ENCODE results near the gene ZSCAN4. TPM values are rescaled to one million over a fixed set of nuclear protein-coding genes. Genes with fewer than 3 reads are reported as not detected.

The ZSCAN4 gene
- total and polyA plus RNA-seq, 9 of the 15 experiments (the other 6 are each of a cell fraction or from before 2014, with no cell fraction given) = not detected

DNA sequence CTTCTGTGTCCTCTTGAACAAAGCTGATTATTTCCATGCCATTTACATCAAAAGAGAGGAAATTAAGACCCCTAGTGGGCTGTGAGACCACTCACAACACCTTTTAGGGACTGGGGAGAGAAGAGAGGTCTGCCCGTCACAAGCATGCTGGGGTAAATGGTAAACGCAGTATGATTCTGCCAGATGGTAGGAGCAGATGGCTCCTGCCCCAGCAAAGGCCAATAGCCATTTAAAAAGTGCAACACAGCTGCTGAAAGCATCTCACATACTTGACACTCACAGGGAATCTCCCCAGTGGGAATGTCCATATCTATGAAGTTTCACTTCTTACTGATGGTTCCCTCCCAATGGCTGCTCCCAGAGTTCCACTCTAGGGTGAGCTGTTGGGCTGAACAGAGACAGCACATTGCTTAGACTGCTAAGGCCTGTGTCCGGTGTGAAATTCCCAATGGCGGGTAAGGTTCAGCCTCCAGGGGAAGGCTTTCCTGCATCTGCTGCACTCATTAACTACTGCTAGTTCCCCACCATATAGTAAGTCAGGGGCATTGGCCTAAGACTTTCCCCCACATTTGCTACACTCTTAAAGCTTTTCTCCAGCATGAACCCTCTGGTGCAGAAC, 51.3 kb downstream of the ZSCAN4 start (continued):
- TF ChIP-seq, protein P1, sequence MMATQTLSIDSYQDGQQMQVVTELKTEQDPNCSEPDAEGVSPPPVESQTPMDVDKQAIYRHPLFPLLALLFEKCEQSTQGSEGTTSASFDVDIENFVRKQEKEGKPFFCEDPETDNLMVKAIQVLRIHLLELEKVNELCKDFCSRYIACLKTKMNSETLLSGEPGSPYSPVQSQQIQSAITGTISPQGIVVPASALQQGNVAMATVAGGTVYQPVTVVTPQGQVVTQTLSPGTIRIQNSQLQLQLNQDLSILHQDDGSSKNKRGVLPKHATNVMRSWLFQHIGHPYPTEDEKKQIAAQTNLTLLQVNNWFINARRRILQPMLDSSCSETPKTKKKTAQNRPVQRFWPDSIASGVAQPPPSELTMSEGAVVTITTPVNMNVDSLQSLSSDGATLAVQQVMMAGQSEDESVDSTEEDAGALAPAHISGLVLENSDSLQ (IDR thresholded peaks at IDR 0.05) = no peak

DNA sequence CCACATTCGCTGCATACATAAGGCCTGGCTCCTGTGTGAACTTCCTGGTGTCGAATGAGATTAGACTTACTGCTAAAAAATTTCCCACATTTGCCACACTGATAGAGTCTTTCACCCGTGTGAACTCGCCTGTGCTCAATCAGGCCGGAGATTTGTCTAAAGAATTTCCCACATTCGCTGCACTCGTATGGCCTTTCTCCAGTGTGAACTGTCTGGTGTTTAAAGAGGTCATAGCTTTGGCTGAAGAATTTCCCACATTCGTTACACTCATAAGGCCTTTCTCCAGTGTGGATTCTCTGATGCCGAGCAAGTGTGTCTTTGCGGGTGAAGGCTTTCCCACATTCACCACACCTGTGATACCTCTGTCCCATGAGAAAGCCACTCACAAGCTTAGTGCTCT, 52.1 kb downstream of the ZSCAN4 start:
- WGBS (ENCODE audit: insufficient coverage, low coverage, missing lambda C conversion rate) = 38% methylated on average over 10 of the region's 10 CpGs
- DNase-seq (ENCODE audit: extremely low read depth in 1 of 4, low spot score in 3 of 4) (no peak), ATAC-seq (no peak), FAIRE-seq (no peak)
- Histone ChIP-seq H3K9me1 (ENCODE audit: control insufficient read depth, insufficient read depth, low read length) (no peaks in the 10 kb centered on the region), H2AFZ (ENCODE audit: low read depth, low read length) (no peak overlapping the region), H3K27me3 (ENCODE audit: control insufficient read depth in 2 of 2, insufficient read depth in 2 of 2, low read length in 2 of 2) (no peaks in the 10 kb centered on the region), H3K36me3 (ENCODE audit: control insufficient read depth, insufficient read depth, low read length) (peaks cover 15% of the 10 kb centered on the region), H4K20me1 (replicated peaks; ENCODE audit: control insufficient read depth, insufficient read depth, low read length) (no peaks in the 10 kb centered on the region), H3K27ac (ENCODE audit: extremely low read depth, low read depth, low read length) (no peak overlapping the region), H3K9ac (ENCODE audit: insufficient read depth in 1 of 2, low read depth in 2 of 2, low read length in 2 of 2) (no peak overlapping the region), H3K79me2 (ENCODE audit: control insufficient read depth, insufficient read depth, low read length) (no peaks in the 10 kb centered on the region), H3K4me3 (no peak overlapping the region), H3K9me3 (replicated peaks; ENCODE audit: control insufficient read depth, insufficient read depth, low read depth, low read length) (peaks cover 9% of the 10 kb centered on the region), H3K4me2 (ENCODE audit: insufficient read depth, low read length) (no peak overlapping the region), H3K4me1 (replicated peaks in 1 of 2; ENCODE audit: control insufficient read depth in 2 of 2, insufficient read depth in 2 of 2, low read length in 2 of 2) (no peaks in the 10 kb centered on the region)
- TF ChIP-seq FOSL1 (tag; conservative IDR thresholded peaks at IDR 0.05) (no peak), ZNF75A (CRISPR knock-in tag; IDR thresholded peaks at IDR 0.05) (peak; percentile 94)
- in situ Hi-C loops (cut with MboI) = no loop called here
- ChIA-PET CTCF (ENCODE audit: low intra/inter-chr PET ratio) (no interaction called here), POLR2A (no interaction called here)
- BruUV-seq (replicated peaks) = no TSS peak
- intact Hi-C loops (cut with micrococcal nuclease) = no loop called here

Other genes starting within 250 kb of the ZSCAN4 start
Only the 7 nearest of the 22 such genes appear.
- 3.2 and 5.9 TPM in 2 replicates for gene ZNF530, start 69.0 kb upstream of the ZSCAN4 start, total RNA-seq (2014; rRNA removed)
- gene ZNF530, start 69.0 kb upstream of the ZSCAN4 start, total RNA-seq (2014; rRNA removed; fragmentation: Illumina TruSeq; extraction: Trizol) = 4.1 and 5.0 TPM in 2 replicates
- 3.0 and 3.1 TPM in 2 replicates for gene ZNF530, start 69.0 kb upstream of the ZSCAN4 start, total RNA-seq (2015; rRNA removed; fragmentation: Illumina TruSeq; extraction: Trizol)
- gene ZNF530, start 69.0 kb upstream of the ZSCAN4 start, total RNA-seq (2021) = 3.5 and 4.0 TPM in 2 replicates
- gene ZNF530, start 69.0 kb upstream of the ZSCAN4 start, polyA plus RNA-seq (2011; rRNA removed) = 4.2 and 5.0 TPM in 2 replicates
- 2.6 and 4.1 TPM in 2 replicates for gene ZNF530, start 69.0 kb upstream of the ZSCAN4 start, polyA plus RNA-seq (2014; fragmentation: Illumina TruSeq; extraction: Trizol)
- under 1 TPM; 0.28 to 0.78 TPM for gene ZNF530, start 69.0 kb upstream of the ZSCAN4 start, polyA plus RNA-seq (2014; fragmentation: Nextera tagmentation; extraction: Ambion mirVana)
- 2.2 and 4.1 TPM in 2 replicates for gene ZNF530, start 69.0 kb upstream of the ZSCAN4 start, polyA plus RNA-seq (2014; rRNA removed)
- 10.0 and 13.4 TPM in 2 replicates for gene ZNF134, start 54.7 kb upstream of the ZSCAN4 start, total RNA-seq (2014; rRNA removed)
- gene ZNF134, start 54.7 kb upstream of the ZSCAN4 start, total RNA-seq (2014; rRNA removed; fragmentation: Illumina TruSeq; extraction: Trizol) = 5.5 and 5.9 TPM in 2 replicates
- gene ZNF134, start 54.7 kb upstream of the ZSCAN4 start, total RNA-seq (2015; rRNA removed; fragmentation: Illumina TruSeq; extraction: Trizol) = 4.6 and 5.7 TPM in 2 replicates
- gene ZNF134, start 54.7 kb upstream of the ZSCAN4 start, total RNA-seq (2021) = 6.3 and 7.0 TPM in 2 replicates
- 3.1 and 6.6 TPM in 2 replicates for gene ZNF134, start 54.7 kb upstream of the ZSCAN4 start, polyA plus RNA-seq (2011; rRNA removed)
- gene ZNF134, start 54.7 kb upstream of the ZSCAN4 start, polyA plus RNA-seq (2014; fragmentation: Illumina TruSeq; extraction: Trizol) = 4.8 and 5.2 TPM in 2 replicates
- 1 to 10 TPM; 1.3 to 1.5 TPM for gene ZNF134, start 54.7 kb upstream of the ZSCAN4 start, polyA plus RNA-seq (2014; fragmentation: Nextera tagmentation; extraction: Ambion mirVana)
- gene ZNF134, start 54.7 kb upstream of the ZSCAN4 start, polyA plus RNA-seq (2014; rRNA removed) = 6.5 and 7.0 TPM in 2 replicates
- gene ZNF211, start 35.8 kb upstream of the ZSCAN4 start, total RNA-seq (2014; rRNA removed) = 3.7 and 4.3 TPM in 2 replicates
- gene ZNF211, start 35.8 kb upstream of the ZSCAN4 start, total RNA-seq (2014; rRNA removed; fragmentation: Illumina TruSeq; extraction: Trizol) = 6.3 and 6.6 TPM in 2 replicates
- gene ZNF211, start 35.8 kb upstream of the ZSCAN4 start, total RNA-seq (2015; rRNA removed; fragmentation: Illumina TruSeq; extraction: Trizol) = 4.9 and 5.1 TPM in 2 replicates
- gene ZNF211, start 35.8 kb upstream of the ZSCAN4 start, total RNA-seq (2021) = 4.1 and 4.2 TPM in 2 replicates
- gene ZNF211, start 35.8 kb upstream of the ZSCAN4 start, polyA plus RNA-seq (2011; rRNA removed) = 8.5 and 11.6 TPM in 2 replicates
- 4.5 and 5.1 TPM in 2 replicates for gene ZNF211, start 35.8 kb upstream of the ZSCAN4 start, polyA plus RNA-seq (2014; fragmentation: Illumina TruSeq; extraction: Trizol)
- gene ZNF211, start 35.8 kb upstream of the ZSCAN4 start, polyA plus RNA-seq (2014; fragmentation: Nextera tagmentation; extraction: Ambion mirVana) = 1 to 10 TPM; 1.3 to 1.7 TPM
- gene ZNF211, start 35.8 kb upstream of the ZSCAN4 start, polyA plus RNA-seq (2014; rRNA removed) = 6.6 and 7.8 TPM in 2 replicates
- gene ZNF551, start 13.0 kb downstream of the ZSCAN4 start, total RNA-seq (2014; rRNA removed) = 11.2 TPM in 2 replicates
- gene ZNF551, start 13.0 kb downstream of the ZSCAN4 start, total RNA-seq (2014; rRNA removed; fragmentation: Illumina TruSeq; extraction: Trizol) = 13.3 and 14.1 TPM in 2 replicates
- 10.1 TPM in 2 replicates for gene ZNF551, start 13.0 kb downstream of the ZSCAN4 start, total RNA-seq (2015; rRNA removed; fragmentation: Illumina TruSeq; extraction: Trizol)
- 8.1 and 10.8 TPM in 2 replicates for gene ZNF551, start 13.0 kb downstream of the ZSCAN4 start, total RNA-seq (2021)
- 8.1 and 12.4 TPM in 2 replicates for gene ZNF551, start 13.0 kb downstream of the ZSCAN4 start, polyA plus RNA-seq (2011; rRNA removed)
- 8.9 and 10.5 TPM in 2 replicates for gene ZNF551, start 13.0 kb downstream of the ZSCAN4 start, polyA plus RNA-seq (2014; fragmentation: Illumina TruSeq; extraction: Trizol)
- gene ZNF551, start 13.0 kb downstream of the ZSCAN4 start, polyA plus RNA-seq (2014; fragmentation: Nextera tagmentation; extraction: Ambion mirVana) = 1 to 10 TPM; 2.6 TPM
- 9.6 and 10.2 TPM in 2 replicates for gene ZNF551, start 13.0 kb downstream of the ZSCAN4 start, polyA plus RNA-seq (2014; rRNA removed)
- gene ZNF154, start 40.3 kb downstream of the ZSCAN4 start, total RNA-seq (2014; rRNA removed) = 0.04 TPM in 1 of 2 replicates, not detected in the other
- not detected in 2 replicates for gene ZNF154, start 40.3 kb downstream of the ZSCAN4 start, total RNA-seq (2014; rRNA removed; fragmentation: Illumina TruSeq; extraction: Trizol)
- not detected in 2 replicates for gene ZNF154, start 40.3 kb downstream of the ZSCAN4 start, total RNA-seq (2015; rRNA removed; fragmentation: Illumina TruSeq; extraction: Trizol)
- 0.07 TPM in 2 replicates for gene ZNF154, start 40.3 kb downstream of the ZSCAN4 start, total RNA-seq (2021)
- not detected in 2 replicates for gene ZNF154, start 40.3 kb downstream of the ZSCAN4 start, polyA plus RNA-seq (2011; rRNA removed)
- gene ZNF154, start 40.3 kb downstream of the ZSCAN4 start, polyA plus RNA-seq (2014; fragmentation: Illumina TruSeq; extraction: Trizol) = not detected in 2 replicates
- gene ZNF154, start 40.3 kb downstream of the ZSCAN4 start, polyA plus RNA-seq (2014; fragmentation: Nextera tagmentation; extraction: Ambion mirVana) = under 1 TPM; 0.06 to 0.11 TPM
- gene ZNF154, start 40.3 kb downstream of the ZSCAN4 start, polyA plus RNA-seq (2014; rRNA removed) = not detected in 2 replicates
- gene ZNF671, start 58.7 kb downstream of the ZSCAN4 start, total RNA-seq (2014; rRNA removed) = 1.6 and 2.0 TPM in 2 replicates
- gene ZNF671, start 58.7 kb downstream of the ZSCAN4 start, total RNA-seq (2014; rRNA removed; fragmentation: Illumina TruSeq; extraction: Trizol) = 2.1 TPM in 2 replicates
- 0.90 and 1.4 TPM in 2 replicates for gene ZNF671, start 58.7 kb downstream of the ZSCAN4 start, total RNA-seq (2015; rRNA removed; fragmentation: Illumina TruSeq; extraction: Trizol)
- 1.8 and 1.9 TPM in 2 replicates for gene ZNF671, start 58.7 kb downstream of the ZSCAN4 start, total RNA-seq (2021)
- gene ZNF671, start 58.7 kb downstream of the ZSCAN4 start, polyA plus RNA-seq (2011; rRNA removed) = 1.4 and 3.2 TPM in 2 replicates
- gene ZNF671, start 58.7 kb downstream of the ZSCAN4 start, polyA plus RNA-seq (2014; fragmentation: Illumina TruSeq; extraction: Trizol) = 1.2 and 1.6 TPM in 2 replicates
- under 1 TPM; 0.20 to 0.78 TPM for gene ZNF671, start 58.7 kb downstream of the ZSCAN4 start, polyA plus RNA-seq (2014; fragmentation: Nextera tagmentation; extraction: Ambion mirVana)
- gene ZNF671, start 58.7 kb downstream of the ZSCAN4 start, polyA plus RNA-seq (2014; rRNA removed) = 1.1 and 1.4 TPM in 2 replicates
- 9.5 and 16.2 TPM in 2 replicates for gene ZNF776, start 77.9 kb downstream of the ZSCAN4 start, total RNA-seq (2014; rRNA removed)
- gene ZNF776, start 77.9 kb downstream of the ZSCAN4 start, total RNA-seq (2014; rRNA removed; fragmentation: Illumina TruSeq; extraction: Trizol) = 8.2 and 10.0 TPM in 2 replicates
- 7.4 and 8.4 TPM in 2 replicates for gene ZNF776, start 77.9 kb downstream of the ZSCAN4 start, total RNA-seq (2015; rRNA removed; fragmentation: Illumina TruSeq; extraction: Trizol)
- 6.7 and 7.8 TPM in 2 replicates for gene ZNF776, start 77.9 kb downstream of the ZSCAN4 start, total RNA-seq (2021)
- gene ZNF776, start 77.9 kb downstream of the ZSCAN4 start, polyA plus RNA-seq (2011; rRNA removed) = 15.7 and 16.9 TPM in 2 replicates
- gene ZNF776, start 77.9 kb downstream of the ZSCAN4 start, polyA plus RNA-seq (2014; fragmentation: Illumina TruSeq; extraction: Trizol) = 7.1 and 9.6 TPM in 2 replicates
- 1 to 10 TPM; 2.2 to 2.5 TPM for gene ZNF776, start 77.9 kb downstream of the ZSCAN4 start, polyA plus RNA-seq (2014; fragmentation: Nextera tagmentation; extraction: Ambion mirVana)
- 7.9 and 9.1 TPM in 2 replicates for gene ZNF776, start 77.9 kb downstream of the ZSCAN4 start, polyA plus RNA-seq (2014; rRNA removed)